HG03095 (cell line): ENCODE data around the gene GRM7.

Experiments
- ATAC-seq: cut with Tn5 transposase; IDR thresholded peaks from one replicate; pipeline ENCODE4 v1.9.1; 2021; ENCODE audit warnings: moderate library complexity; ENCODE audit not compliant: unreplicated experiment

GRM7 gene

GRCh38 chr3:7392206-7392605 is 531.3 kb downstream of the GRM7 start:
- ATAC-seq: no peak

DNA sequence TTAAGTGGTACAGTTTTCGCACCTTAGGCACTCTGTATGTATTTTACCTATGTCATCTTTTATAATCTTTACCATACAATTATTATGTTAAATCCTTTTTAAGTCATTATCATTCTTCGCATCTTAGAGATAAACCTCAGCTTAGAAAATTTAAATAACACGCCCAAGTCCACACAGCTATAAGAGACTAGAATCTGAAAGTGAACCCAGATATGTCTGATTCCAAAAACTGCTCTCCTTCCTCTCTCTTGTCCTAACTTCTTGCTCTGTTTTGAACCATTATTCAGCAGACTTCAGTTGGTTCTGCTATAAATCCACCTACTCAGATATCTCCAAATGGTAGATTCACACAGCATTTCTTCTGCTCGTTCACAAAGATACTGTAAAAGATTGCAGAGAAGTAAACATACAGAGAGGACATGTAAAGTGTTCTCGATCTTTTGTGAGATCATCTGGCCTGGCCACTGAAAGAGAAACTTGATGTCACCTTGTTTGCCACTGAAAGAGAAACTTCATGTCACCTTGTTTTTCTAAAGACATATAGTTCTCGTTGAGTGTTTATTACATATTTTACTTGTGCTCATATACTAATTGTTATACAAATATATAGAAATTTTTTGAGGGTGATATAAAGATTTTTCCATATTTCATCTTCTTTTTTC is 533.2 kb downstream of the GRM7 start:
- ATAC-seq: no peak

DNA sequence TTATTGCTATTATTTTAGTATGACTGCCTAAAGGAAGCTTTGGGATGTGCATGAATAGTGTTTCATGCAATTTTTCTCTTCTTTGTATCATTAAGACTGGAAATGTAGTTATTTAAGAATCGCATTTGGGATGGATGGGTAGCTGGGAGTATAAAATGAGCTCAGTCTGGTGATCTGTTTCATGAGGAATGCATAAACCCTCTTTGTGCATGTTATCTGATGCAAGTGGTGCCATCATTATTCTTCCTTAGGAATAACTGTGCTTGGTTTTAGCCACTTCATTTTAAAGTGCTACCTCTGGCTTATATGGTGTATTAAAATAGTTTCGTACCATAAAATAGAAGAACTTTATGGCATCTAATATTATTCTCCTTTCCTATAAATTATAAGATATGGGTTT is 535.6 kb downstream of the GRM7 start:
- no peak for ATAC-seq

DNA sequence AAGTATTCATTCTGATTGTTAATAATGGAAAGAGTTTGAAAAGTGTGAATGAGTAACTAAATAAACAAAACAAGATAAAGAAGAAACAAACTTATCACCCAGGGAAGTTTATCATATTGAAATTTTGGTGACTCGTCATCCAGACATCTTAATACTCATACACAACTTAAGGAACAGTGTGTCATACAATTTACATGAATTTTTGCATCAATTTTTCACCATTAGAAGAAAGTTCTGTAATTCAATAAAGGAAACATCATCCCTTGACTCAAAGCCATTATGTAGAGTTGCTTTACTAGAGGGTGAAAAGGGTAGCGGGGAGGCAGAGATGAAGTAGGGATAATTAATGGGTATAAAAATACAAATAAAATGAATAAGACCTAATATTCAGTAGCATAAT is 536.2 kb downstream of the GRM7 start:
- ATAC-seq: no peak

DNA sequence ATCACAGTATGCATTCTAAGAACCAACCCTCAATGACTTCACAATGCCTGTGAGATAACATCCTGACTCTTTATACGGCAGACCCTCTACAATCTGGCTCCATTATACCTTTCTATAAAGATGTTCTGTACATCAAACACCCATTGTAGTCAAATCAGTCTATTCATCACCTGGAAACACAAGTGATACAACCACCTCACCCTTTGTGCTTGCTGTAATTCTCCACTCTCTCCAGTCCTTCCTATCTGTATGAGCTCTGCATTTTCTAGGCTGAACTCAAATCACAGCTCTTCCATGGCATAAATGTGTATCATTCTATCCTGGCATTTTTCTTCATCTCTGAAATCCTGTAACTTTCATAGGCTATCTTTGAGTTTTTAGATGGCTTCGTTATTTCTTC is 539.4 kb downstream of the GRM7 start:
- ATAC-seq: no peak

DNA sequence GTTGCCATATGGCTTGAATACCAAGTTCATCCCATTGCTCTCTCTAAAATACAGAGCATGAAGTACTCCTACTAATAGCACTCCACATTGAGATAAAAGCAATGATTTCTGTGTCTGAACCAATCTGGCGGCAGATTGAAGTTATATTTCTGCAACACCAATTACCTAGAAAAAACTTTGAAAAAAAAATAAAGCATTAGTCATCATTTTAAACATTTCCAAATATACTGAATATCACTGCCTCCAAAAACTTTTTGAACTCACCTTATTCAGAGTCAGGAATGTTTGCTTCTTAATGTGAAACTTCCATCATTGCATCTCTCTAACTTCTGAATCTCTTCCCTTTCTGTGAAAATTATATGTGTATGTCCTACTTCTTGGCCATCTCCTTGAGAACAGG is 540.5 kb downstream of the GRM7 start:
- ATAC-seq: no peak

GRCh38 chr3:7407107-7407506 is 546.2 kb downstream of the GRM7 start:
- ATAC-seq: no peak

DNA sequence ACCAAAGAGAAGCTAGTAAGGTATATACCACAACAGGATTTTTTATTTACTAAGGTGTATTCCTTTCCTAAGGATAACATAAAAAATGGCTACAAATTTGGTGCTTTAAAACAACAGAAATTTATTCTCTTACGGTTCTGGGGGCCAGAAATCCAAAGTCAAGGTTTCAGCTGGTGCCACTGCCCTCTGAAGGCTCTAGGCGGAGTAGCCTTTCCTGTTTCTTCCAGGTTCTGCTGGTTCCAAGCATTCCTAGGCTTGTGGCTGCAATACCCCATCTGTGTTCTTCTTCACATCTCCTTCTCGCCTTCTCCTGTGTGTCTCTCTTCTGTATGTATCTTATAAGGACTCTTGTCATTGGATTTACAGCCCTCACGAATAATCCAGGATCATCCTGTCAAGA is 549.9 kb downstream of the GRM7 start:
- ATAC-seq: no peak

DNA sequence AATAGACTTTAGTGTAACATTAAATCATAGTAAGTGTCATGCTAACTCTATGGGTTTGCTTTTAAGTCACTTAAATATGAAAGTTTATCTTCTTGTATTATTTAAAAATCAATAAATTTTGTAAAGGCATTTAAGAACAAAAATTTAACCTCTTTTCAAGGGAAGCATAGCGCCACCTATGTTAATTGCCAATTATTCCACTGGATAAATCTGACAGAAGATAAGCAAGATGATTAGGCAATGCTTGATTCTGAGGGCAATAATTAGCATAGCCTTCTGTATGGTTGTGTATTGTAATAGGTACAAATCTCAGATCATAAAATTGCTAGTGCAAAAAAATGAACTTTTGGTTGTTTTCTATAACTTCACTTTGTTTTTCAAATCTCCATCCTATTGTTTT is 560.1 kb downstream of the GRM7 start:
- no peak for ATAC-seq

GRCh38 chr3:7423036-7423435 is 562.1 kb downstream of the GRM7 start:
- ATAC-seq: no peak

DNA sequence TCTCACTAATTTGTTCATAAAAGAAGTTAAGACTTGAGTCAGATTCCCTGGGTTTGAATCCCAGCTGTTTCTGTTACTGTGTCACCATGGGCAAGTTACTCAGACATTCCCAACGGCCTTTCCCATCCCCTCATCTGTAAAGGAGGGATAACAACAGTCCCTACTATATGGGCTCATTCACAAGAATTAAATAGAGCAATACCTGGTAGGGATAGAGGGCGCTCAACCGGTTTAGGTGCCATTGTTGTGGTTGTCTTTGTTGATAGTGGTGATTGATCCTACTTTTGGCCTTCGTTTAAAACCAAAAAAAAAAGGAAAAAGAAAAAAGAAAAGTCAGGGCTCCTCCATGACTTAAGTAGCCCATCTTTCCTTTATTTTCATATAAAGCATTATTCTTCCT is 563.1 kb downstream of the GRM7 start:
- ATAC-seq: no peak

DNA sequence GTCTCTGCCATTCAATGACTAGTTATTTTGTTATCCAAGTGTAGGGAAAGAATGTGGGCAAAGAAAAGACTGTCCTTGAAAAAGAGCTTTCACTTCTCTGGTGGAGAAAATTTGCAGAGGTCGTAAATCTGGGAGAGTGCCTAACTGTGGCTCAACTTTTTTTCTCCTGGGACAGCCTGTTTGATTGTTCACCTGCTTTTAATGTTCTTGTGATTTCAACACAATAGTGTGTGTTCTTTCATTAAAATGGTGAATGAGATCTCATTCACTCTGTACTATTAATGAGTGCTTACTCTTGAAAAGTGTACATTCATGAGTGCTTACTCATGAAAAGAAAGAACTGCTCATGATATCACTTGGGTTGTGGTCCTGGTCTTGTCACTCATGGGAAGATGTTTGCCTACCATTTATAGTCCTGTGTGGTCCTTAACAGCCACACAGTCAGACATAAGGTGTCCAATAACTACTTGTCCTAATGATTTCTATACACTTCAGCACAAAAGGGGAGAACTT is 567.3 kb downstream of the GRM7 start:
- ATAC-seq: no peak

- ATAC-seq: no peak
Observed at GRCh38 chr3:7432610-7433009, 571.7 kb downstream of the GRM7 start.

- ATAC-seq: no peak
Observed at GRCh38 chr3:7433073-7433472, 572.2 kb downstream of the GRM7 start.

GRCh38 chr3:7436542-7436941 is 575.6 kb downstream of the GRM7 start:
- ATAC-seq: no peak

- ATAC-seq: no peak
Observed at GRCh38 chr3:7437231-7437630, 576.3 kb downstream of the GRM7 start.

- no peak for ATAC-seq
Observed at GRCh38 chr3:7439101-7439680, 578.3 kb downstream of the GRM7 start.

GRCh38 chr3:7444886-7445285 is 584.0 kb downstream of the GRM7 start:
- ATAC-seq: no peak

DNA sequence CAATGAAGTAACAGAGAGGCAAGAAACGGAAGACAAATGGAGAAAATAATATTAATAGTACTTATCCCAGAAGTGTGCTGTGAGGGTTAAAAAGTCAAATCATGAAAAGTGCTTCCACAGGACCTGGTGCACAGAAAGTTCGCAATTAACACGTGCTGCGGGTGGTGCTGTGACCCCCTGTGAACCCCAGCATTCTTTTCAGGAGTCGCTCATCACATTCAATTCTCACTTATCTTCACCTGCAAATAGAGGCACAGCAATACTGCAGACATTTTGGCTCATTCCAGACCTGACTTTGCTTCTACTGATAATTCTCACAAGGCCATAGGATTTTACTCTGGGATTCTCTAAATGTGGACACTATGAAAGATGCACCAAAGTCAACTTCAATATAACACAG is 584.4 kb downstream of the GRM7 start:
- no peak for ATAC-seq

DNA sequence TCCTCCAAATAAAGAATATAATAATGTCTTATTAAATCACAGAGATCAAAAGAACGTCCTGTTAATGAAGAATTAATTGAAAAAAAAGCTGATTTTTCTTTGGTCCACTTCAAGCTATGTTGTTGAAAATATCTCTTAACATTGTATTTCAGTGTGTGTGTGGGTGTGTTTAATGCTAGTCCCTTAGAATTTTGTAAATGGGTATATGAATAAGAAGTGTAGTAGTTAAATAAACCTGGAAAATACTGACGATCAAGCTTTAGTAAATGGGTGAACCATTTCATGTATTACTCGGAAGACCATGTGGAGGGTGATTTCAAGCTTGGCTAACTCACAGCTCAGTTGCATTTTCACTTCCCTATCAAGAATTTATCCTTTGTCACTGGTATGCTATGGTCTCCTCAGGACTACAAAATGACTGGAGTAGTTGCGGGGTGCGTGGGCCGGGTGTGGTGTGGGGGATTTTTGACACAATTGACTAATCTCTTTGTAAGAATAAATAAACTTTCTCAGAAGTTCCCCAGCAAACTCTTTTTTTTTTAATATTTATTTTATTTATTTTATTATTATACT is 586.4 kb downstream of the GRM7 start:
- ATAC-seq: peak; percentile 100

DNA sequence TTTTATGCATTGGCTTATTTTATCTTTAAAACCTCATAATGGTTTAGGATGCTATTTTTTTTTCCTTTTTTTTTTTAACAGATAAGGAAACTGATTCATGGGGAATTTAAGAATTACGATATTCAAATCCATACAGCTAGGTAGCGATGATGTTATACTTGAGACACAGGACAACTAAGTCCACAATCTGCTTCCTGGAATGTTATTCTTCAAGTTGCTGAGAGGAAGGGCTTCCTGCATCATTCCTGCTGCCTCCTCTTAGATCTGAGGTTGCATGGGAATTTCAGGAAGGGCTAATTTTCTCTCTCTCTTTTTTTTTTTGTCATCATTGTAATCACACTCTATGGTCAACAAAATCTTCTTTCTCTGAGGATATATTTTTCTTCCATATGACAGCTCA is 595.5 kb downstream of the GRM7 start:
- no peak for ATAC-seq

- ATAC-seq: peak; percentile 95
Observed at GRCh38 chr3:7461202-7461825, 600.4 kb downstream of the GRM7 start.
